HEK293 (cell line): Measurements from ENCODE around the gene LDLRAD2.
"Not testable (repeated sequence)": the region's sequence is repeated elsewhere in the genome, so short reads cannot be mapped to it uniquely, and the experiment has no call there.

Experiments used
- CTCF ChIA-PET: fragments of 350-600 bp; formaldehyde crosslinking; extraction: SDS; loops from one replicate; lab custom pipeline; 2021; ENCODE audit warnings: antibody characterized with exemption; lab: Yijun Ruan, JAX
- POLR2A ChIA-PET: fragments of 300-600 bp; formaldehyde crosslinking; extraction: SDS; loops from one replicate; lab custom pipeline; 2020; ENCODE audit warnings: antibody characterized with exemption, inconsistent platforms; lab: Yijun Ruan, JAX
- H3K27ac ChIP-seq: fragments of 200-500 bp; sonication (Bioruptor generic); 2 replicates; pipeline ENCODE4 v1.5.1; 2014; ENCODE audit warnings: low read depth, low read length, control low read depth, inconsistent platforms; ENCODE audit errors: extremely low read depth
- H3K36me3 ChIP-seq, 2 experiments: fragments of 200-500 bp in 1 of 2; sonication (Bioruptor generic) in 1 of 2; 1 replicate in 1 of 2; 2 replicates in 1 of 2; pipeline ENCODE4 v1.5.1; 2014 to 2017; ENCODE audit warnings: inconsistent platforms in 2 of 2, low read length in 2 of 2; ENCODE audit not compliant: control insufficient read depth in 2 of 2, insufficient read depth in 1 of 2
- H3K4me1 ChIP-seq: fragments of 200-500 bp; sonication (Bioruptor generic); 2 replicates; pipeline ENCODE4 v1.5.1; 2014; ENCODE audit warnings: mild to moderate bottlenecking, low read length, inconsistent platforms; ENCODE audit not compliant: control insufficient read depth, insufficient read depth
- H3K4me3 ChIP-seq: 2 replicates; pipeline ENCODE4 v1.5.1; 2011; ENCODE audit warnings: low read depth, mild to moderate bottlenecking, control low read depth, low read length, moderate library complexity
- H3K9me3 ChIP-seq: fragments of 200-500 bp; sonication (Bioruptor generic); 2 replicates; pipeline ENCODE4 v1.5.1; 2014; ENCODE audit warnings: low read depth, low read length, inconsistent platforms; ENCODE audit not compliant: control insufficient read depth, insufficient read depth
- EGR2 ChIP-seq: fragments of 450-650 bp; formaldehyde crosslinking; IDR thresholded peaks from 2 replicates; pipeline ENCODE4 v1.5.1; 2016; ENCODE audit warnings: low read depth, missing biosample characterization, missing genetic modification characterization
- GLIS2 ChIP-seq: fragments of 450-650 bp; formaldehyde crosslinking; IDR thresholded peaks from 2 replicates; pipeline ENCODE4 v1.5.1; 2016; ENCODE audit warnings: missing biosample characterization, missing genetic modification characterization
- REPIN1 ChIP-seq: fragments of 450-650 bp; formaldehyde crosslinking; IDR thresholded peaks from 2 replicates; pipeline ENCODE4 v1.5.1; 2017; ENCODE audit warnings: missing biosample characterization, missing genetic modification characterization, low read depth
- ZBTB20 ChIP-seq: fragments of 450-650 bp; formaldehyde crosslinking; IDR thresholded peaks from 2 replicates; pipeline ENCODE4 v1.5.1; 2016; ENCODE audit warnings: missing biosample characterization, missing genetic modification characterization
- ZFP69B ChIP-seq: fragments of 450-650 bp; formaldehyde crosslinking; IDR thresholded peaks from 2 replicates; pipeline ENCODE4 v1.5.1; 2016; ENCODE audit warnings: missing biosample characterization, missing genetic modification characterization
- ZNF157 ChIP-seq: fragments of 450-650 bp; formaldehyde crosslinking; IDR thresholded peaks from 2 replicates; pipeline ENCODE4 v1.5.1; 2016; ENCODE audit warnings: missing biosample characterization, missing genetic modification characterization
- ZNF416 ChIP-seq: fragments of 450-650 bp; formaldehyde crosslinking; IDR thresholded peaks from 2 replicates; pipeline ENCODE4 v1.5.1; 2016; ENCODE audit warnings: missing biosample characterization, missing genetic modification characterization
- ZNF501 ChIP-seq: fragments of 450-650 bp; formaldehyde crosslinking; IDR thresholded peaks from 2 replicates; pipeline ENCODE4 v1.5.1; 2016; ENCODE audit warnings: missing biosample characterization, missing genetic modification characterization
- ZNF555 ChIP-seq: fragments of 450-650 bp; formaldehyde crosslinking; conservative IDR thresholded peaks from 2 replicates; pipeline ENCODE4 v1.5.1; 2017; ENCODE audit warnings: missing biosample characterization, mild to moderate bottlenecking, missing genetic modification characterization, inconsistent platforms
- ZNF558 ChIP-seq: fragments of 450-650 bp; formaldehyde crosslinking; IDR thresholded peaks from 2 replicates; pipeline ENCODE4 v1.5.1; 2016; ENCODE audit warnings: missing biosample characterization, missing genetic modification characterization
- ZNF677 ChIP-seq: fragments of 450-650 bp; IDR thresholded peaks from 2 replicates; pipeline ENCODE4 v1.5.0; 2018; ENCODE audit warnings: missing biosample characterization, mild to moderate bottlenecking, missing genetic modification characterization, moderate library complexity
- ZNF792 ChIP-seq: fragments of 450-650 bp; formaldehyde crosslinking; IDR thresholded peaks from 2 replicates; pipeline ENCODE4 v1.5.1; 2016; ENCODE audit warnings: missing biosample characterization, missing genetic modification characterization
- ZNF830 ChIP-seq: fragments of 450-650 bp; IDR thresholded peaks from 2 replicates; pipeline ENCODE4 v1.5.0; 2018; ENCODE audit warnings: missing biosample characterization, missing genetic modification characterization, low read depth, mild to moderate bottlenecking, moderate library complexity
- TF ChIP-seq, protein P1 (sequence below): fragments of 450-650 bp; formaldehyde crosslinking; IDR thresholded peaks from 2 replicates; pipeline ENCODE4 v1.5.1; 2016; ENCODE audit warnings: missing biosample characterization, missing genetic modification characterization
- TF ChIP-seq, protein P2 (sequence below): fragments of 450-650 bp; formaldehyde crosslinking; IDR thresholded peaks from 2 replicates; pipeline ENCODE4 v1.5.1; 2016; ENCODE audit warnings: missing biosample characterization, missing genetic modification characterization

The LDLRAD2 gene

DNA sequence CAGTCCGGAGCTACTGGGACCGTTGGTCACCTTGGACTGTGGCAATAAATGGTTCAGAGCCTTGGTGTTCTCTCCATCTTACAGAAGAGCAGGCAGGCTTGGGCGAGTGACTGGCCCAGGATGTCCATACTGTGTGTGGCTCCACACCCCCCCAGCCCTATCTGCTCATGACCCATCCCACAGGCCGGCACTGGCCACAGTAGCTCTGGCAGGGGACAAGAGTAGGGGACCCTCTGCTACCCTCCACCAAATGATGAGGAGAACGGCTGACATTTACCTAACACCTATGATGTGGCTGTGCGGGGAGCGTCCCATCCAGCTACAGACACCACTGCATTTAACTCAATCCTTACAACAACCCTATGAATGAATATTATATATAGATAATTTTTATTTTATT lies 13.3 kb downstream of the LDLRAD2 start:
- no peaks in the 10 kb centered on the region for H3K9me3 ChIP-seq
- peaks cover 0 to 29% of the 10 kb centered on the region in 2 experiments; a peak in 1 of 3 replicates for H3K36me3 ChIP-seq
- H3K27ac ChIP-seq = no peak overlapping the region
- ChIA-PET POLR2A (no interaction called here), CTCF (no interaction called here)
- H3K4me1 ChIP-seq = no peaks in the 10 kb centered on the region
- TF ChIP-seq ZNF792 (tag by site-specific recombination) = no peak
- TF ChIP-seq ZNF157 (tag by site-specific recombination) = no peak
- TF ChIP-seq ZBTB20 (tag by site-specific recombination) = no peak
- no peak for TF ChIP-seq ZNF501 (tag by site-specific recombination)
- TF ChIP-seq, protein P1, sequence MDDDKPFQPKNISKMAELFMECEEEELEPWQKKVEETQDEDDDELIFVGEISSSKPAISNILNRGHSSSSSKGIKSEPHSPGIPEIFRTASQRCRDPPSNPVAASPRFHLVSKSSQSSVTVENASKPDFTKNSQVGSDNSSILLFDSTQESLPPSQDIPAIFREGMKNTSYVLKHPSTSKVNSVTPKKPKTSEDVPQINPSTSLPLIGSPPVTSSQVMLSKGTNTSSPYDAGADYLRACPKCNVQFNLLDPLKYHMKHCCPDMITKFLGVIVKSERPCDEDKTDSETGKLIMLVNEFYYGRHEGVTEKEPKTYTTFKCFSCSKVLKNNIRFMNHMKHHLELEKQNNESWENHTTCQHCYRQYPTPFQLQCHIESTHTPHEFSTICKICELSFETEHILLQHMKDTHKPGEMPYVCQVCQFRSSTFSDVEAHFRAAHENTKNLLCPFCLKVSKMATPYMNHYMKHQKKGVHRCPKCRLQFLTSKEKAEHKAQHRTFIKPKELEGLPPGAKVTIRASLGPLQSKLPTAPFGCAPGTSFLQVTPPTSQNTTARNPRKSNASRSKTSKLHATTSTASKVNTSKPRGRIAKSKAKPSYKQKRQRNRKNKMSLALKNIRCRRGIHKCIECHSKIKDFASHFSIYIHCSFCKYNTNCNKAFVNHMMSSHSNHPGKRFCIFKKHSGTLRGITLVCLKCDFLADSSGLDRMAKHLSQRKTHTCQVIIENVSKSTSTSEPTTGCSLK (tag by site-specific recombination) = no peak
- TF ChIP-seq ZNF830 (tag by site-specific recombination) = no peak
- TF ChIP-seq ZNF558 (tag by site-specific recombination) = no peak
- TF ChIP-seq ZFP69B (tag by site-specific recombination) = no peak
- no peak for TF ChIP-seq REPIN1 (tag by site-specific recombination)
- no peak overlapping the region for H3K4me3 ChIP-seq

DNA sequence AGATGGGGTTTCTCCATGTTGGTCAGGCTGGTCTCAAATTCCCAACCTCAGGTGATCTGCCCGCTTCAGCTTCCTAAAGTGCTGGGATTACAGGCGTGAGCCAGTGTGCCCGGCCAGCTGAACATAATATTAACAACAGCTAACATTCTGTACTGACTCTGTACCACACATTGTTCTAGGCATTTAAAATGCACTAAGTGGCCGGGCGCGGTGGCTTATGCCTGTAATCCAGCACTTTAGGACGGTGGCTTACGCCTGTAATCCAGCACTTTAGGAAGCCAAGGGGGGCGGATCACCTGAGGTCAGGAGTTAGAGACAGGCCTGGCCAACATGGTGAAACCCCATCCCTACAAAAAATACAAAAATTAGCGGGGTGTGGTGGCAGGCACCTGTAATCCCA lies 14.6 kb downstream of the LDLRAD2 start:
- CTCF ChIA-PET = interaction anchor here (0.9 kb wide), 1 partner anchor 196 kb away, joined by 3 read pairs; no protein-coding TSS in a partner anchor
- H3K4me3 ChIP-seq, H3K9me3 ChIP-seq, H3K27ac ChIP-seq, POLR2A ChIA-PET, H3K4me1 ChIP-seq: not testable (repeated sequence)
- H3K36me3 ChIP-seq = peaks cover 0 to 40% of the 10 kb centered on the region in 2 experiments; a peak in 1 of 3 replicates

DNA sequence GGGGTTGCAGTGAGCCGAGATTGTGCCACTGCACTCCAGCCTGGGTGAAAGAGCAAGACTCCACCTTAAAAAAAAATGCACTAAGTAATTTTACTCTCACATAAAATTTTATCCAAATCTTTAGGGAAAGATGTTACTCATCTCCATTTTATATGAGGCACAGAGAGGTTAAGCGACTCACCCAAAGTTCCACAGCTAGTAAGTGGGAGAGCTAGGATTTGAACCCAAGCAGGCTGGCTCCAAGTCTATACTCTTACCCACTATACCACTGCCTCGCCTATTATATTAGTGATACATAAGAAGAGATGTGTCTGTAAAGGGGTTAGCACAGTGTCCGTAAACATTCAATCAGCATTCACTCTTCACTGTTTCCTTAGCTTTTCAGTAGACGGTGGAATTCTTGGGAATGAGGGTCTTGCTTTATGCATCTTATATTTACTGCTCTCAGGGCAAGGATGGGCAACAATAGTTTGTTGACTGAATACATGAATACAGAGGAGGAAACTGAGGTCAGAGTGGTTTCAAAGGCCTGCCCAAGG lies 15.1 kb downstream of the LDLRAD2 start:
- POLR2A ChIA-PET = no interaction called here

DNA sequence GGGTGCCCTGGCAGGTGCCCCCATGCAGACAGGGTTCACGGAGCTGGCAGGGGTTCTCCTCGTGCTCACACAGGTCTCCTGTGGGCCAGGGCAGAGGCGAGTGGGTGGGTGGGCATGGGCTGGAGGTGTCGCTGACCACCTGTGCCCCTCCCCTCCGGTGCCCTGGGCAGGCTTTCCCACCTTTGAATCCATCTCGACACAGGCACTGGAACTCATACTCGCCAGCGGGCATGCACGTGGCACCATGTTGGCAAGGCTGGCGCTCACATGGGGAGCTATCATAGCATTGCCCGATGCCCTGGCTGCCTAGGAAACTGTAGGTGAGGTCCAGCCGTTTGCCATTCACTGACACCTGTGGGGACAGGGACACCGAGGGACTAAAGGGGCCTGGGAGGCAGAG lies 16.0 kb downstream of the LDLRAD2 start:
- TF ChIP-seq, protein P2, sequence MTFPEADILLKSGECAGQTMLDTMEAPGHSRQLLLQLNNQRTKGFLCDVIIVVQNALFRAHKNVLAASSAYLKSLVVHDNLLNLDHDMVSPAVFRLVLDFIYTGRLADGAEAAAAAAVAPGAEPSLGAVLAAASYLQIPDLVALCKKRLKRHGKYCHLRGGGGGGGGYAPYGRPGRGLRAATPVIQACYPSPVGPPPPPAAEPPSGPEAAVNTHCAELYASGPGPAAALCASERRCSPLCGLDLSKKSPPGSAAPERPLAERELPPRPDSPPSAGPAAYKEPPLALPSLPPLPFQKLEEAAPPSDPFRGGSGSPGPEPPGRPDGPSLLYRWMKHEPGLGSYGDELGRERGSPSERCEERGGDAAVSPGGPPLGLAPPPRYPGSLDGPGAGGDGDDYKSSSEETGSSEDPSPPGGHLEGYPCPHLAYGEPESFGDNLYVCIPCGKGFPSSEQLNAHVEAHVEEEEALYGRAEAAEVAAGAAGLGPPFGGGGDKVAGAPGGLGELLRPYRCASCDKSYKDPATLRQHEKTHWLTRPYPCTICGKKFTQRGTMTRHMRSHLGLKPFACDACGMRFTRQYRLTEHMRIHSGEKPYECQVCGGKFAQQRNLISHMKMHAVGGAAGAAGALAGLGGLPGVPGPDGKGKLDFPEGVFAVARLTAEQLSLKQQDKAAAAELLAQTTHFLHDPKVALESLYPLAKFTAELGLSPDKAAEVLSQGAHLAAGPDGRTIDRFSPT (tag by site-specific recombination) = peak; percentile 64; the same call in 1 of the 2 replicates
- TF ChIP-seq ZNF416 (tag by site-specific recombination) = no peak
- H3K4me1 ChIP-seq = no peaks in the 10 kb centered on the region
- POLR2A ChIA-PET = interaction anchor here (0.5 kb wide), 1 partner anchor 10 kb away, joined by 7 read pairs; no protein-coding TSS in a partner anchor
- H3K9me3 ChIP-seq = no peaks in the 10 kb centered on the region
- CTCF ChIA-PET = no interaction called here
- H3K36me3 ChIP-seq = peaks cover 0 to 53% of the 10 kb centered on the region in 2 experiments; a peak in 1 of 3 replicates
- no peak overlapping the region for H3K4me3 ChIP-seq
- H3K27ac ChIP-seq = no peak overlapping the region

More for the DNA sequence above, 15.1 kb downstream of the LDLRAD2 start:
- no peak for TF ChIP-seq EGR2 (tag by site-specific recombination)
- TF ChIP-seq ZNF677 (tag by site-specific recombination) = 0 out of 2 replicates have a peak, but pooled peaks have one; percentile 70
- no peak for TF ChIP-seq ZNF555 (tag by site-specific recombination)
- TF ChIP-seq GLIS2 (tag by site-specific recombination) = no peak
- Histone ChIP-seq H3K27ac (no peak overlapping the region), H3K4me3 (no peak overlapping the region), H3K36me3 (peaks cover 0 to 45% of the 10 kb centered on the region in 2 experiments; a peak in 1 of 3 replicates), H3K9me3 (no peaks in the 10 kb centered on the region), H3K4me1 (no peaks in the 10 kb centered on the region)
- CTCF ChIA-PET = interaction anchor here (0.9 kb wide), 1 partner anchor 195 kb away, joined by 3 read pairs; no protein-coding TSS in a partner anchor
